Measurements from ENCODE around the gene DNAH1.

DNAH1 gene

GRCh38 chr3:52403955-52404354 lies 87.8 kb downstream of the DNAH1 start:
- Histone ChIP-seq H3K27me3 (ENCODE audit: insufficient read depth, poor library complexity, severe bottlenecking) (no peaks in the 10 kb centered on the region), H3K4me3 (ENCODE audit: severe bottlenecking) (no peak overlapping the region), H3K9me3 (ENCODE audit: severe bottlenecking) (no peaks in the 10 kb centered on the region), H3K27ac (ENCODE audit: poor library complexity, severe bottlenecking) (no peak overlapping the region), H3K4me1 (ENCODE audit: insufficient read depth, poor library complexity, severe bottlenecking) (peaks cover 21% of the 10 kb centered on the region), H3K36me3 (ENCODE audit: low read depth) (peaks cover 78% of the 10 kb centered on the region)
- ATAC-seq (ENCODE audit: low read depth) (no peak), DNase-seq (ENCODE audit: low spot score) (peak; percentile 19)
- TF ChIP-seq, protein P1, sequence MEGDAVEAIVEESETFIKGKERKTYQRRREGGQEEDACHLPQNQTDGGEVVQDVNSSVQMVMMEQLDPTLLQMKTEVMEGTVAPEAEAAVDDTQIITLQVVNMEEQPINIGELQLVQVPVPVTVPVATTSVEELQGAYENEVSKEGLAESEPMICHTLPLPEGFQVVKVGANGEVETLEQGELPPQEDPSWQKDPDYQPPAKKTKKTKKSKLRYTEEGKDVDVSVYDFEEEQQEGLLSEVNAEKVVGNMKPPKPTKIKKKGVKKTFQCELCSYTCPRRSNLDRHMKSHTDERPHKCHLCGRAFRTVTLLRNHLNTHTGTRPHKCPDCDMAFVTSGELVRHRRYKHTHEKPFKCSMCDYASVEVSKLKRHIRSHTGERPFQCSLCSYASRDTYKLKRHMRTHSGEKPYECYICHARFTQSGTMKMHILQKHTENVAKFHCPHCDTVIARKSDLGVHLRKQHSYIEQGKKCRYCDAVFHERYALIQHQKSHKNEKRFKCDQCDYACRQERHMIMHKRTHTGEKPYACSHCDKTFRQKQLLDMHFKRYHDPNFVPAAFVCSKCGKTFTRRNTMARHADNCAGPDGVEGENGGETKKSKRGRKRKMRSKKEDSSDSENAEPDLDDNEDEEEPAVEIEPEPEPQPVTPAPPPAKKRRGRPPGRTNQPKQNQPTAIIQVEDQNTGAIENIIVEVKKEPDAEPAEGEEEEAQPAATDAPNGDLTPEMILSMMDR (IDR thresholded peaks at IDR 0.05; ENCODE audit: poor library complexity, severe bottlenecking) = no peak

DNA sequence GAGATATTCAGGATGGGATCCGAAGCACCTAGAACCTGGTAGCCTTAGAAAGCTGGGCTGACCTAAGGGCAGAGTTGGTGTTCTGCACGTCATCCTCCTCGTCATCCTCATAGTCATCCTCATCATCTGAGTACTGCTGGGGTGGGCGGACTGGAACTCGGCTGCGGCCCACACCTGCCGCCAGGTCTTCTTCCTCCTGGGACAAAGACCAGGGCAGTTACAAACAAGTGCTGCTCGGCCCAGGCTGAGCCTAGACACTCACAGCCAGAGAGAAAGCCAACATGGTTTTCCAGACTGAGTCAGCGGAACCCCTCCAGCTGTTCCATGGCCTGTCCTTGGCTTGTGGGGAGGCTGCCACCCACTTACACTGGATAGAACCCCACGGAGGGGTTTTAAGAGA lies 88.3 kb downstream of the DNAH1 start:
- Histone ChIP-seq H3K27ac (ENCODE audit: poor library complexity, severe bottlenecking) (no peak overlapping the region), H3K9me3 (ENCODE audit: severe bottlenecking) (no peaks in the 10 kb centered on the region), H3K36me3 (ENCODE audit: low read depth) (peaks cover 78% of the 10 kb centered on the region), H3K4me3 (ENCODE audit: severe bottlenecking) (no peak overlapping the region), H3K4me1 (ENCODE audit: insufficient read depth, poor library complexity, severe bottlenecking) (peaks cover 23% of the 10 kb centered on the region), H3K27me3 (ENCODE audit: insufficient read depth, poor library complexity, severe bottlenecking) (no peaks in the 10 kb centered on the region)
- TF ChIP-seq, protein P1 (IDR thresholded peaks at IDR 0.05; ENCODE audit: poor library complexity, severe bottlenecking) = no peak
- ATAC-seq (ENCODE audit: low read depth) (no peak), DNase-seq (ENCODE audit: low spot score) (peak; percentile 23)

- Histone ChIP-seq H3K4me3 (ENCODE audit: severe bottlenecking) (no peak overlapping the region), H3K27ac (ENCODE audit: poor library complexity, severe bottlenecking) (peak overlapping the region; percentile 94), H3K9me3 (ENCODE audit: severe bottlenecking) (no peaks in the 10 kb centered on the region), H3K4me1 (ENCODE audit: insufficient read depth, poor library complexity, severe bottlenecking) (peaks cover 23% of the 10 kb centered on the region), H3K36me3 (ENCODE audit: low read depth) (peaks cover 78% of the 10 kb centered on the region), H3K27me3 (ENCODE audit: insufficient read depth, poor library complexity, severe bottlenecking) (no peaks in the 10 kb centered on the region)
- ATAC-seq (ENCODE audit: low read depth) (no peak), DNase-seq (ENCODE audit: low spot score) (peak; percentile 39)
- TF ChIP-seq, protein P1 (IDR thresholded peaks at IDR 0.05; ENCODE audit: poor library complexity, severe bottlenecking) = no peak
Measured at GRCh38 chr3:52405066-52405465, 88.9 kb downstream of the DNAH1 start.

DNA sequence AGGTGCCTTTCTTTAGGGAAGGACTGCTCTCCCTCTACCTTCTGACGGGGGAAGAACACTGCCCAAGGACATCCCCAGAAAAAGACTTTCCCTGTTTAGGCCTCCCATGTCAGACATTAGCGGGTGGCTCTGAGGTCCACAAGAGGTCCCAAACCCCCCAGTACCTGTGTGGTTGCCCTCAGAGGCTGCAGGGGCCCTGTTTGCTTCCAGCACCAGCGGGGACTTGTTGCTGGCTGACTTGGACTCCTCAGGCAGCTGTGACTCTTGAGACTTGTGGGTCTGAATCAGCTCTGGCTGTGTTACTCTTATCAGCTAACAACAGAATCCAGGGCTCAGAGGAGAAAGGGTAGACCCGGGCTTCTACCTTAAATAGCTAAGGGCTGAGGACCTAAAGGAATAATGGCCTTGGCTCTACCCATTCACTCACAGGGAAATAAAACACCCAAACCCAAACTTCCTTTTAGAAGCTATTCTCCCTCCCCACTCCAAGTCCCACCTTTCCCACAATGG lies 89.5 kb downstream of the DNAH1 start:
- peaks cover 78% of the 10 kb centered on the region for H3K36me3 ChIP-seq (ENCODE audit: low read depth)
- H3K9me3 ChIP-seq (ENCODE audit: severe bottlenecking) = no peaks in the 10 kb centered on the region
- TF ChIP-seq, protein P1 (IDR thresholded peaks at IDR 0.05; ENCODE audit: poor library complexity, severe bottlenecking) = no peak
- H3K27me3 ChIP-seq (ENCODE audit: insufficient read depth, poor library complexity, severe bottlenecking) = no peaks in the 10 kb centered on the region
- peaks cover 23% of the 10 kb centered on the region for H3K4me1 ChIP-seq (ENCODE audit: insufficient read depth, poor library complexity, severe bottlenecking)
- no peak overlapping the region for H3K4me3 ChIP-seq (ENCODE audit: severe bottlenecking)
- ATAC-seq (ENCODE audit: low read depth) (no peak), DNase-seq (ENCODE audit: low spot score) (peak; percentile 38)
- H3K27ac ChIP-seq (ENCODE audit: poor library complexity, severe bottlenecking) = peak overlapping the region; percentile 94

DNA sequence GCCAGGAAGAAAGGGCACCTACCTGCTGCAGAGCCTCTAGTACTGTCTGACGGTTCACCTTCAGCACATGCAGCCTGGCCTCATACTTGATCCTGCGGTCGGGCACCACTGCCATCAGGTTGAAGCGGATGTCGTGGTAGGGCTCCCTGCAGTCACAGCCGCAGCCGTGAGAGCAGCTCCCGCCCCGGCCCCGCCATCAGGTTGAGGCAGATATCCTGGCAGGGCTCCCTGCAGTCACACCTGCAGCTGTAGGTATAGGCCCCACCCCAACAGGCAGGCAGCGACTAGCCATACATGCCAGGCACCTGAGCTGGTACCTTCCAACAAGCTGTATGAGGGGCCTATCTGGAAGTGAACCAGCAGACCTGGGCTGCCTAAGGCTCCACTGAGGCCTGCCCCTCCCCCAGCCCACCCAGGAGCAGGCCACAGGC lies 90.1 kb downstream of the DNAH1 start:
- peaks cover 72% of the 10 kb centered on the region for H3K36me3 ChIP-seq (ENCODE audit: low read depth)
- DNase-seq (ENCODE audit: low spot score) = peak; percentile 96
- no peaks in the 10 kb centered on the region for H3K27me3 ChIP-seq (ENCODE audit: insufficient read depth, poor library complexity, severe bottlenecking)
- TF ChIP-seq, protein P1 (IDR thresholded peaks at IDR 0.05; ENCODE audit: poor library complexity, severe bottlenecking) = no peak
- no peak overlapping the region for H3K4me3 ChIP-seq (ENCODE audit: severe bottlenecking)
- H3K27ac ChIP-seq (ENCODE audit: poor library complexity, severe bottlenecking) = peak overlapping the region; percentile 94
- no peaks in the 10 kb centered on the region for H3K9me3 ChIP-seq (ENCODE audit: severe bottlenecking)
- peaks cover 23% of the 10 kb centered on the region for H3K4me1 ChIP-seq (ENCODE audit: insufficient read depth, poor library complexity, severe bottlenecking)
- peak; percentile 66 for ATAC-seq (ENCODE audit: low read depth)

Measured in RWPE2 (cell line).